Sigmoid colon (tissue), 7 donors: Measurements from ENCODE around the gene ANO9. TPM values are rescaled to one million over a fixed set of nuclear protein-coding genes. Genes with fewer than 3 reads are reported as not detected.
"Not testable (repeated sequence)": the region's sequence is repeated elsewhere in the genome, so short reads cannot be mapped to it uniquely, and the experiment has no call there.

Experiments used
- DNase-seq: peaks from one replicate; pipeline ENCODE4 v3.0.0-alpha.2; 2019
- H3K27ac ChIP-seq, 4 donors: fragments of 200-600 bp; sonication (generic); one replicate each; pipeline ENCODE4 v1.5.1; 2016 to 2019; ENCODE audit warnings: mild to moderate bottlenecking in 1 of 4
- H3K27me3 ChIP-seq, 3 donors: fragments of 200-600 bp; sonication (generic); one replicate each; pipeline ENCODE4 v1.5.1; 2019; ENCODE audit warnings: mild to moderate bottlenecking in 1 of 3
- H3K36me3 ChIP-seq, 4 donors: fragments of 200-600 bp; sonication (generic); one replicate each; pipeline ENCODE4 v1.5.1; 2016 to 2019
- H3K4me1 ChIP-seq, 4 donors: fragments of 200-600 bp; sonication (generic); one replicate each; pipeline ENCODE4 v1.5.1; 2017 to 2019
- H3K4me3 ChIP-seq, 4 donors: fragments of 200-600 bp; sonication (generic); one replicate each; pipeline ENCODE4 v1.5.1; 2017 to 2019; ENCODE audit warnings: mild to moderate bottlenecking in 2 of 4, moderate library complexity in 1 of 4
- H3K9me3 ChIP-seq, 4 donors: fragments of 200-600 bp in 3 of 4; sonication (generic) in 3 of 4; one replicate each; pipeline versions ENCODE4 v1.5.1 to v1.6.1; 2013 to 2019
- CTCF ChIP-seq, 4 experiments: fragments of 450-650 bp in 3 of 4; fragments of 200-600 bp in 1 of 4; IDR thresholded peaks; one replicate each; pipeline ENCODE4 v1.5.1; 2016 to 2019; ENCODE audit warnings: antibody characterized with exemption in 4 of 4, mild to moderate bottlenecking in 3 of 4, moderate library complexity in 2 of 4
- EP300 ChIP-seq, 4 donors: sonication (generic); formaldehyde crosslinking; IDR thresholded peaks; one replicate each; pipeline ENCODE4 v1.6.1; 2017; ENCODE audit warnings: antibody characterized with exemption in 4 of 4
- POLR2A ChIP-seq, 2 donors: fragments of 450-650 bp; IDR thresholded peaks; one replicate each; pipeline ENCODE4 v1.6.1; 2016; ENCODE audit warnings: antibody characterized with exemption in 2 of 2, mild to moderate bottlenecking in 2 of 2, moderate library complexity in 2 of 2
- POLR2AphosphoS5 ChIP-seq, 4 donors: sonication (generic); formaldehyde crosslinking; IDR thresholded peaks; one replicate each; pipeline ENCODE4 v1.6.1; 2017; ENCODE audit warnings: antibody characterized with exemption in 4 of 4
- WGBS, 2 donors: extraction: QIAGEN DNeasy Blood & Tissue Kit; methylation state at CpG; one replicate each; pipeline ENCODE4 v1.1.7; 2013; 5-methylcytosine and 5-hydroxymethylcytosine counted together
- intact Hi-C: fragments of 100-400 bp; cut with DNase I; formaldehyde crosslinking; loops from one replicate; pipeline ENCODE4 v1.15.1; 2023
- polyA plus RNA-seq, 3 donors: library from polyadenylated mRNA; stranded (reverse); fragments of 200-250 nt; gene quantifications; one replicate each; pipeline ENCODE4 v1.2.3, GENCODE V29; 2013
- total RNA-seq, 4 donors: library from RNA; depleted of rRNA; stranded (reverse); fragments of >200 nt; gene quantifications; one replicate each; pipeline ENCODE4 v1.1.0, GENCODE V29; 2016
- donor health status: healthy with polysubstance abuse.
- donor health status: Bipolar disorder and iron deficiency.
- donor health status: healthy.

The ANO9 gene
- total and polyA plus RNA-seq, 7 donors = 0.14 to 123 (median 2.5) TPM

- 82 to 89% methylated on average over 21 of the region's 21 CpGs for WGBS, 2 donors
- H3K4me1 ChIP-seq = no peaks in the 10 kb centered on the region
- TF ChIP-seq POLR2A (IDR thresholded peaks at IDR 0.05) (no peak), CTCF (IDR thresholded peaks at IDR 0.05) (no peak), EP300 (IDR thresholded peaks at IDR 0.05) (no peak), POLR2AphosphoS5 (IDR thresholded peaks at IDR 0.05) (no peak)
- no peaks in the 10 kb centered on the region for H3K9me3 ChIP-seq
- H3K4me3 ChIP-seq = no peak overlapping the region
- no peaks in the 10 kb centered on the region for H3K36me3 ChIP-seq
- peaks cover 17 to 56% (median 33%) of the 10 kb centered on the region in 3 donors for H3K27me3 ChIP-seq
- DNase-seq = no peak
- no peak overlapping the region for H3K27ac ChIP-seq
- intact Hi-C loops = no loop called here
Observed at GRCh38 chr11:438101-438844, 3.5 kb downstream of the ANO9 start.

GRCh38 chr11:437228-437870 lies 4.5 kb downstream of the ANO9 start:
- WGBS, 2 donors = 83 to 87% methylated on average over 17 of the region's 17 CpGs
- TF ChIP-seq CTCF (IDR thresholded peaks at IDR 0.05) = no peak
- no peak for TF ChIP-seq POLR2AphosphoS5 (IDR thresholded peaks at IDR 0.05)
- no peak for TF ChIP-seq POLR2A (IDR thresholded peaks at IDR 0.05)
- no peak for TF ChIP-seq EP300 (IDR thresholded peaks at IDR 0.05)
- Histone ChIP-seq H3K4me1 (no peaks in the 10 kb centered on the region), H3K4me3 (no peak overlapping the region), H3K9me3 (no peaks in the 10 kb centered on the region), H3K27me3 (peaks cover 13 to 52% (median 34%) of the 10 kb centered on the region in 3 donors), H3K27ac (no peak overlapping the region), H3K36me3 (no peaks in the 10 kb centered on the region)
- DNase-seq = no peak
- intact Hi-C loops = no loop called here

GRCh38 chr11:434999-435740 lies 6.6 kb downstream of the ANO9 start:
- H3K36me3 ChIP-seq, H3K4me1 ChIP-seq, intact Hi-C loops, H3K27ac ChIP-seq, H3K9me3 ChIP-seq, DNase-seq, H3K4me3 ChIP-seq: not testable (repeated sequence)
- 97 to 100% methylated on average over 1 of the region's 1 CpG for WGBS, 2 donors
- peaks cover 0 to 38% (median 19%) of the 10 kb centered on the region in 3 donors for H3K27me3 ChIP-seq

- Histone ChIP-seq H3K36me3 (no peaks in the 10 kb centered on the region), H3K27ac (no peak overlapping the region), H3K9me3 (no peaks in the 10 kb centered on the region), H3K27me3 (peaks cover 0 to 33% (median 13%) of the 10 kb centered on the region in 3 donors), H3K4me3 (no peak overlapping the region), H3K4me1 (no peaks in the 10 kb centered on the region)
- DNase-seq = no peak
- TF ChIP-seq EP300 (IDR thresholded peaks at IDR 0.05) (no peak), POLR2AphosphoS5 (IDR thresholded peaks at IDR 0.05) (no peak)
- WGBS, 2 donors = 91 to 92% methylated on average over 16 of the region's 16 CpGs
- intact Hi-C loops = no loop called here
Observed at GRCh38 chr11:434496-434895, 7.3 kb downstream of the ANO9 start.

GRCh38 chr11:433641-434040 lies 8.2 kb downstream of the ANO9 start:
- H3K27ac ChIP-seq = no peak overlapping the region

More at GRCh38 chr11:433641-434040, 8.2 kb downstream of the ANO9 start:
- Histone ChIP-seq H3K4me3 (no peak overlapping the region), H3K36me3 (no peaks in the 10 kb centered on the region), H3K9me3 (no peaks in the 10 kb centered on the region), H3K27me3 (peaks cover 0 to 28% (median 13%) of the 10 kb centered on the region in 3 donors), H3K4me1 (no peaks in the 10 kb centered on the region)
- intact Hi-C loops = no loop called here
- DNase-seq = no peak
- TF ChIP-seq POLR2AphosphoS5 (IDR thresholded peaks at IDR 0.05) (no peak), CTCF (IDR thresholded peaks at IDR 0.05) (no peak), POLR2A (IDR thresholded peaks at IDR 0.05) (no peak)
- 84 to 94% methylated on average over 20 of the region's 20 CpGs for WGBS, 2 donors
